Measurements from ENCODE around the gene XRCC5.
"Not testable (repeated sequence)": the region's sequence is repeated elsewhere in the genome, so short reads cannot be mapped to it uniquely, and the experiment has no call there.

Gene XRCC5

DNA sequence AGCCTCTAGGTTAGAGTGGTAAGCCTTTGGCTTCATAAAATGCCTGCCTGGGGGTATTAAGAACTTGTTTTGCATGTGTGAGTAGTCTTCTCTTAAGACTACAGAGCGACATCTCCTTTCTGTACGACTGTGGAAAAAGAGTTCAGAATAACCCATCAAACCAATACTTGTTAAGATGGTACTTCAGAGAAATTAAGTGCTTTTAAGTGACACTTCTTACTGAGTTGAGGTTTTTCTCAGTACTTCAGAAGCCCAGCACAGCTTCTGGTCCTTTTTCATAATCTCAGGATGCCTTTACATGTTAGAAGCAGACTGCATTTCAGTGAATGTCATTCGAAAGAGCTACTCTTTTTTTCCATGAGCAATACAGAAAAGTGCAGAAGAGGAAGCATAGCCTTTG is 10.8 kb downstream of the XRCC5 start:
- DNase-seq = peak; percentile 67

DNA sequence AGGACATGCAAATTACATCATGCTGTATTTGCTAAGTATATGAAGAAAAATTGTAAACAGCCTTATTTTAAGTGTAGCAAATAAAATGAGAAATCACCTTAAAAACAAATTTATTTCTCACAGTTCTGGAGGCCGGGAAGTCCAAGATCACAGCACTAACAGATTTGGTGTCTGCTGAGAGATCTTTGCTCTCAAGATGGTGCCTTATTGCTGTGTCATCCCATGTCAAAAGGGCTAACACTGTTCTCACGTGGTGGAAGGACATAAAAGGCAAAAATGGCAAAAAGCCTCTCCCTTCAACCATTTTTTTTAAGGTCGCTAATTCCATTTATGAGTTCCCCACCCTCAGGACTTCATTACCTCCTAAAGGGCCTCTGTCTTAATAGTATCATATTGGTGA is 12.1 kb downstream of the XRCC5 start:
- DNase-seq = no peak

DNA sequence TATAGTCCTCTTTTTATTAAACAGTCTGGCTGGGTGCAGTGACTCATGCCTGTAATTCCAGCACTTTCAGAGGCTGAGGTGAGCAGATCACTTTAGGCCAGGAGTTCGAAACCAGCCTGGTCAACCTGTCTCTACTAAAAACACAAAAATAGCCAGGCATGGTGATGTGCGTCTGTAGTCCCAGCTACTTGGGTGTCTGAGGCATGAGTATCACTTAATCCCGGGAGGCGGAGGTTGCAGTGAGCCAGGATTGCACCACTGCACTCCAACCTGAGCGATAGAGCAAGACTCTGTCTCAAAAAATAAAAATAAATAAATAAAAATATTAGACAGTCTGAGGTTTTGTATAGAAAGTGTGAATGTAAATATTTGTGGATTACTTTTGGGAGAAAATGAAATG is 17.8 kb downstream of the XRCC5 start:
- no peak for DNase-seq

DNA sequence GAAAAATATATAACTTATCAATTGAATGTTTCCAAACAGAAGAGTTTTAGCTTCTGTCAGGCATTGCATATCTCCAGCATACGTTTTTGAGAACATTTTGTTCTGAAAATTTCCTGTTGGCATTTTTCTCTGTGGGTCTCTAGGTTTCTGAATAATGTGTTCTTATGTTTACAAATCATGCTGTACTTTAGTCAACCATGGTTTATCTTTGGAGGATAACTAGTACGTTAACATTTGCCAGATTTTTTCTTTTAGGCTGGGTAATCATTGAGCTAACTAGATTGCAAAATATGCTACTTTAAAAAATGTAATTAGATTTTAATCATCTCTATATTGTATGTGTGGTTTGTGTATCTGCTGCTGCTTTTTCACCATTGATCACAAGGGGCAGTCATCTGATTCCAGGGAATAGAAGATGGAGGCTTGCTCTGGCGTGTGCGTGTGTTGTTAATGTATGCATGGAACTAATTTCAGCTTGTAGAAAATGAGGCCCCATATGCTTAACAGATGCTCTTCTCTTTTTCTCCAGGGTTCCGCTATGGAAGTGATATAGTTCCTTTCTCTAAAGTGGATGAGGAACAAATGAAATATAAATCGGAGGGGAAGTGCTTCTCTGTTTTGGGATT is 21.3 kb downstream of the XRCC5 start:
- DNase-seq = no peak

DNA sequence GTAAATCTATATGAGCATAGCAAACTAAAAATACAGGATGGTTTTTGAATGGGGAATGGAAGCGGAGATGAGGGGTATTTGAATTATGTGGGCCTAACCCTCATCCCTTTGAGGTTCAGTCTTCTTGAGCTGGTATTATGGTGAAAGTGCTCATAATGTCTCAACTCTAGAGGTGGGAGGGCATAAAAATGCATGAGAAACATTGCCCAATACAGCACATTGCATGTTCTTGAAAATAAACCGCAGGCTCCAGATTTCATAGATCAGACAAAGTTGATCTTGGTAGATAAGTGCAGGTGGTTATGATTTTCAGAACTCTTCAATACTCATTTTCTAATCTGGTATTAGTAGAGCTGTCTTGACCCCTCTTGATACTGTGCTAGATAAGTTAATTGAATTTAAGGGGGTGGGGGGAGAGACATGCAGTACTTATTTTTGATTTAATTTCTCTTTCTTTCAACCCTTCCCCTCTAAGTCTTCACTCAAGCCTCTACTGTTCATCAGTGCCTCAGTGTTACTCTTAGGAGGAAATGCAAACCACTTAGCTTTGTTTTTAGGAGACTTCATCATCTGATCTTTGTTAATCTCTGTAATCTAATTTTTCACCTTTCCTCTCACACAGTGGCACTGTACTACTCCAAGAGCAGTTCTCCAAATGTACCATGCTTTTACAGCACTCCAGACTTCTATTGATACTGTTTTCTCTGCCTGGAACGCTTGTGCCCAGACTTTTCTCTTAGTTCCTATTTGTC is 22.2 kb downstream of the XRCC5 start:
- DNase-seq = peak; percentile 42

DNA sequence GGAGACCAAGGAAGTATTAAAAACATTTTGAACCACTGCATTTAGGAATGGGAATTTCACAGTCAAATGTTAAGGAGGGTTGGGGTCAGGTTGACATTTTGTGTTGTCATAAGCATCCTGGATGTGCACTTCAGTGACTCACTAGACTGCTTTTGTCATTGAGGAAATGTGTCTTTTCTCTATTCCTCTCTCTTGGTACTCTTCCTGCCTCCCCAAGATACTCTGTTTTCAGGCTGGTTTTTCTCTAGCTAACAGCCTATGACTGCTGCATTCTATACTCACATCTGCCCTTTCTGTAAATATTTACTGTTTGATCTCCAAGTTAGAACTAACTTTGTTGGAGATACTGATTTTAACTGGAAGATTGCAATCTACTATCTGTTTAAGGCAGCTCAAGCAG is 23.4 kb downstream of the XRCC5 start:
- DNase-seq = no peak

DNA sequence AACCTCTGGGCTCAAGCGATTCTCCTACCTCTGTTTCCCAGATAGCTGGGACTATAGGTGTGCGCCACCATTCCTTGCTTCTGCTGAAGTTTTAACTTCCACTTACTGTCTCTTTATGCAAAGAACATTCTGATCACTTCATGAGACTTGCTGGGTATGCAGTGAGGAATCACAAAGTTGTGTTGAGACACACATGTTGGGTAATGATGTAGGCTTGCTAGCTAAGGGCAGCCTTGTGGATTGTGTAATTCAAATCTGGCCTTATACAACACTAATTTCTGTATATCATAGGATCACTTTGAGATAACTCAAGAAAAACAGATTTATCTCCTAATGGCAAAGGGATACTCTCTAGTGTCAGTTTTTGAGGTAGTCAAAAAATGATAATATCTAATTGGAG is 24.2 kb downstream of the XRCC5 start:
- DNase-seq = no peak

DNA sequence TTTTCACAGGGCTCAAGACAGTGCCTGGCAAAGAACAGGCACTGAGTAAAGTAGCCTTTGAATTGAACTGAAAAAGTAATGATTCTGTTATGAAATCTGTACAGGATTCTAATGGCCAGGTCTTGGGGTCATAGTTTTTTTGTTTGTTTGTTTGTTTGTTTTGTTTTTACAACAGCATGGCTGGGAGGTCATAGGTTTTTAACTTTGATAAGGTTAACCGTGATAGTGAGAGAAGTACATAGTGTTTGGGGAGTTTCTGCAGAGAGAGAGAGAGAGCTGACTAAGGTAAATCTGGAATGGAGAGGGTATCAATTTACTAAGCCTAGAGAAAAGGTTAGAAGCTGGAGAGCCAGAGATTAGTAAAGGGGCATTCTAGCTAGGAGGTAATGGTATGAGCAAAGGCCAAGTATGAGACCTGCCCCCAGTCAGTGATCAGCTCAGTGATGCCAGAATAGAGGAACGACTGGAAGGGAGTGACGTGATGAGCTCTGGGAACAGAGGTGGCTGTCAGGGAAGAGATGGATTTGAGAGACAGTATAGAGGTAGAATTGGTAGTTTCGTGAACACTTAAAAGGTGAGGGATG is 25.9 kb downstream of the XRCC5 start:
- DNase-seq = no peak

DNA sequence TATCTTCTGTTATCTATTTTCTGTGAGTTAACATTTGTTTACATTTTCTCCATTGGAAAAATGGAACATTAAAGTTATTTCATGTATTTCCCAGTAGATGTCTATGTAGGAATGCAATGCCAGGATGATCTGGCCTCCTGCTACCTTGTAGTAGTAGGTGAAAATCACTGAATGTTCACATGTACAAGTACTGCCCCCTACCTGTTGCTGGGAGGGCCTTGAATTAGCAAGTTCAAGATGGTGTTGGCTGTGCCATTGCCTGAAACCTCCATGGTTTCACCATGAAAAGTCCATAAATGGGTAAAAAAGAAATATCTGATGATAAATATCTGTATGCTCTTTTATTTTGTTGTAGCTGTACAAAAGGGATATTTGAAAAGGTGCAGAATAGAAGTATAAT is 30.7 kb downstream of the XRCC5 start:
- peak; percentile 34 for DNase-seq

DNA sequence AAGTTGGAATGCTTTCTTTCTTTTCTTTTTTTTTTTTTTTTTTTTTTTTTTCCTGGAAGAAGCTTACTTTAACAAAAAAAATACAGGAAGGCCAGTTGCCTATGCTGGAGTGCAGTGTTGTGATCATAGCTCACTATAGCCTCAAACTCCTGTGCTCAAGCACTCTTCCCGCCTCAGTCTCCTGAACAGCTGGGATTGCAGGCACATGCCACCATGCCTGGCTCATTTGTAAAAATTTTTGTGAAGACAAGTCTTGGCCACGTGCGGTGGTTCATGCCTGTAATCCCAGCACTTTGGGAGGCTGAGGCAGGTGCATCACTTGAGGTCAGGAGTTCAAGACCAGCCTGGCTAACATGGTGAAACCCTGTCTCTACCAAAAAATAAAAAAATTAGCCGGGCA is 32.4 kb downstream of the XRCC5 start:
- DNase-seq = not testable (repeated sequence)

DNA sequence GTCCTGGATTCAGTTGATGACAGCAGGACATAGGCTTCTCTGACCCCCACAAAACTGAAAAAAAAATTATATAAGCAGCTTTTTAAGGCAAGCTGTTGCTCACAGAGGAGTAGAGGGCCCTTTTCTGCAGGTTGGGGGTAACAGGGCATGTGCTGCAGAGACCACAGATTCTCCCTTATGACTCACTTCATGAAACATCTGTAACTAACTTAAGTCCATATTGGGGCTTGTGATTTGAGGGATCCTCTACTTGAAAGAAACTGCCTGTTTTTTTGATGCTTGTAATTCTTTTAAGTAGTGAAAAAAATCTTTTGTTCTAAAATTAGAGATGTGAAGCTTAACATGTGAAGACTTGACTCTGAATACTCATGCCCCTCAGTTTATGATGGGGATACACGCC is 33.4 kb downstream of the XRCC5 start:
- DNase-seq = peak; percentile 77

DNA sequence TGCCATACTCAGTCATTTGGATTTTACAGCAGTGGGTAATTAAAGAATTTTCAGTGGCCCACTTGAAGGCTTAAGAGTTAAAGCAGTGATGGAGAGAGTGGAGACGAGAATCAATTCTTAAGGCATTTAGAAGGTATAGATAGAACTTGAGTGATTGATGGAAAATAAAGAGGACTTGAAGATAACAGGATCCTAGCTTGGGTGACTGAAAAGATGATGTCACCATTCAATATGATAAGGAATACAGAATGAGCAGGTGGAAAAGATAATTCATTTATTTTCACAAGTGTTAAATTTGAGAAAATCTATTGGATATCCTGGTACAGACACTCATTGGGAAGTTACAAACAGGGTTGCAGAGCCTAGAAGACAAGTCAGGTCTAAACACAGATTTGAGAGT is 35.2 kb downstream of the XRCC5 start:
- no peak for DNase-seq

DNA sequence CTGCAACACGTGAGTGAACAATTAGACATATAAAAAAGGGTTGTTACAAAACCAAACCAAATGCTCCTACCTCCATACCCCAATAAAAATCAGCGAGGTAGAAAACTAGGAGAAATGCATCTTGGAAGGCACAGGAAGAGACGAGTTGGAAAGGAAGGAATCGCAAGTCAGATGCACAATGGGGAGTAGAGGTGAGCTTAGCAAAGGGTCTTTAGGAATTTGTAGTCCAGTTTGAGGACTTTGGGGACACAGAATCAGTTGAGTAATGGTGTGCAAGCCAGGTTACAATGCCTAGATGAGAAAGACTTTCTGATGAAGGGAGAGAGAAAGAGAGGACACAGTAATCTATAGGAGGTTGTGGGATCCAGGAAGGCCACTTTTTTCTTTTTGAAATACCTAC is 35.7 kb downstream of the XRCC5 start:
- DNase-seq = no peak

DNA sequence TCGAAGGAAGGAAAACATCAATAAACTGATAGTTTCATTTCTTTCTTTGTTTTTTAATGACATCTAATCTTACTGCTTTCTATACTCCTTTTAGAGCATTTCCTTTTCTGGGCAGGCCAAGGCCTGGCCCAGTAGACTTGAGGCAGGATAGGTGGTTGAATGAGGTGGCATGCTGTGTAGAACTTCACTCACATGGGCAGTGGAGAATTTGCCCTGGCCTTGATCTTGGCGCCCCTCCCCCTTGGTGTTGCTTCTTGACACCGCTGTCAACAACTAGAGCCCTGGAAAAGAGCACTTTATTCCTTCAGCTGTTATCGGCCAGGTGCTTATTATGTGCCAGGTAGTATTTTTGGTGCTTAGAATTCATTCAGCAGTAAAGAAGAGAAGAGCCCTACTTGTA is 37.4 kb downstream of the XRCC5 start:
- no peak for DNase-seq

DNA sequence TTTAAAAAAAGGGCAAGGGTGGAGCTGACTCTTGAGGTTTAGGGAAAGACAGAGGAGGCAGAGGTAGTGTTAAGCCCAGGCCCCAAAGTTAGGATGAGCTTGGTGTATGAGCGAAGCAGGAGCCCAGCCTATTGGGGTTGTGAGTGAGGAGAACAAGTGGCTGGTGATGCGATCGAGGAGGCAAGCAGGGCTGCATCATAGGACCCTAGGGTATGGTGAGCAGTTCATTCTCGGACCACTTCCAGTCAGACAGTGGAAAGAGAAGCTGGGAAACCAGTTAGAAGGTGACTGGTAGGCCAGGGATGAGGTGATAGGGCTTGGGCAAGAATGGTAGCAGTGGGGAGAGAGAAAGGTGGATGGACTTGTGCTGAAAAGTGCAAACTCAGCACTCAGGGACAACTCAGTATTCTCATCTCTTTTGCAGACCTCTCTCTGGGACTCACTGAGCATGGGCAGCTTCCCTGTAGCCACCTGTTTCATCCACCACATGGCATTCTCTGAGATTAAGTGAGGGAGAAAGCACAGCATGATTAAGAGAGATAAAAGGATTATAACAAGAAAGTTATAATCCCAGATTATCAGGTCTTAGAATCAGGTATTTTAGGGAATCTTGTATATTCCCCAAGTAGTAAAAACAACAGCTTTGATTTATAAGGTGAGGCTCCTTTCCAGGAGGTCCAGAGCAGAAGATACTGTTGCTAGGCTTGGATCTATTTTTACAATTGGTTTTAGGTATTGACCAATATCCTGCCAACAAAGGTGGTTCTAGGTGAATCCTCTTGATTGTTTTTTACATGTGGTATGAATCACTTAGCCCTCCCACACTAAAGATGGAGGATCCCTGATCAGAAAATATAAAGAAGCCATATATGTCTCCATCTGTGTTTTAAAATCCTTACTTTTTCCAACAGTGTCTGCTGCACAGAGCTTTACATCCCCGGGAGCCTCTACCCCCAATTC is 38.3 kb downstream of the XRCC5 start:
- DNase-seq = no peak

DNA sequence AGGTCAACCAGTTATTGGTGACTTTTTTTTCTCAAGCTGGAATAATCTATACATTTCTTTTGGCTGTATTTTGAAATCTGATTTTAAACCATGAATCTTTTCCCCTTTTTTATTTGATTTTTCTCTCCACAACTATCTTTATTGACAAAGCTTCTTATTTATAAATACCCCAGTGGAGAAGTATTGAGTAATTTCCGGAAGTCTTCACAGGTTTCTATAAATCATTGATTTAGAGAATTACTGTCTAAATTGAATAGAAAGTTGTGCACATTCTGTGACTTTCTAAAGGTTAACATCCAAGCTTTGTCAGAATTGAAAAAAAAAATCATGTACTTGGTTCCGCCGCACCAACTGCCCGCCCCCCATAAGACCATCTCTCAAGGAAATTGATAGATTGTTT is 39.8 kb downstream of the XRCC5 start:
- DNase-seq = no peak

DNA sequence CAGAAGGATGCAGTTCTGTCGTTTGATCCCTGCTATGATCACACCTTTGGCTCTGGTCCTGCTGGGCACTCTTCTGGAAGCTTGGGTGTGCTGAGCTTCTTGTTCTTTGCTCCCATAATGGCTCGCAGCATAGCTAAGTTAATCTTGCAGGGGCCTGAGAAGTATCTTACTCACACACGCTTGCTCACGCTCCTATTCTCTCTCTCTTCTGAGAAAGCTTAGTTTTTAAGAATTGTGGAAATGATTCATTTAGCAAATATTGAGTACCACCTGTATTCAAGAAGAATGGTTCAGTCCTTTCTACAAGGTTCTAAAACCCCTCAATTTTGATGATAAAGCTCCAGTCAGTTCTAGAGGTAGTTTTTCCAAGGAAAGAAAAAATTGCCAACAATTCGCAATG is 40.6 kb downstream of the XRCC5 start:
- no peak for DNase-seq

DNA sequence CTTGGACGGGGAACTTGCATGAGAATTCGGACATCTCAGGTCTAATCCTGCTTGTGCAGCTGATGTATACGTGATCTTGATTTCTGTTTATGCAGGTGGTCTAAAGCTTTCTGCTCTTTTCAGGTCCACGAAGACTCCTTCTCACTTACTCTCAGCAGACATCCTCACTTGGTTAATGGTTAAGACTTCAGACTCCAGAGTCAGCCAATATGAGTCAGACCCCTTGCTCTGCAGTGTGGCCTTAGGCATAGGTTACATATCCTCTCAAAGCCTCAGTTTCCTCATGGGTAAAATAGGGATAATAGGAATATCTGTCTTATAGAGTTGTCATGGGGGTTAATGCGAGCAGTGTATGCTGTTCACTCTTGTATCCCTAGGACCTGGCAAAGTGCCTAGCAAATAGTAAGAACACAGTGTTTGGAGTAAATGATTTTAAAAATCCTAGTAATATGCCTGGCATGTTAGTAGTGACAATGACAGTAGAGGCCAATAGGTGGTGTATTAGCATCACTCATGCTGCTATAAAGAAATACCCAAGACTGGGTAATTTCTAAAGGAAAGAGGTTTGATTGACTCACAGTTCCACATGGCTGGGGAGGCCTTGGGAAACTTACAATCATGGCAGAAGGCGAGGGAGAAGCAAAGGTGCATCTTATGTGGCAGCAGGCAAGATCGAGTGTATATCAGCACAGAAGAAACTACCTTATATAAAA is 42.3 kb downstream of the XRCC5 start:
- DNase-seq = no peak

DNA sequence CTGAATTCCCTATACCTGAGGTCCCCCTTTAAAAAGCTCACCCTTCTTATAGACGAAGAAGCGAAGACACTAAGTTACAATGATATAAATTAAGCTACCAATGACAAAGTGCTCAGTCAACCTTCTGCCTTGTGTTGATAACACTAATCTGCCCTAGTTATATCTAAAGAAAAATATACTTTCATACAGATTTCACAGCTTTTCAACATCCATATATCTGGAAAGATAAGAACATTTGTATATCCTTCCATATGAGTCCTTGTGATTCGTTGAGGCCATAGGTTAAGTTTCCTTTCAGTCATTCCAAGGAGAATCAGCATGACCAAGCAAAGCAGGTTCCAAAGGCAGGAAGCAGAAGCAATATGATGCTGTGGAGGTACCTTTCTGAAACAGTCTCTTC is 46.8 kb downstream of the XRCC5 start:
- no peak for DNase-seq

DNA sequence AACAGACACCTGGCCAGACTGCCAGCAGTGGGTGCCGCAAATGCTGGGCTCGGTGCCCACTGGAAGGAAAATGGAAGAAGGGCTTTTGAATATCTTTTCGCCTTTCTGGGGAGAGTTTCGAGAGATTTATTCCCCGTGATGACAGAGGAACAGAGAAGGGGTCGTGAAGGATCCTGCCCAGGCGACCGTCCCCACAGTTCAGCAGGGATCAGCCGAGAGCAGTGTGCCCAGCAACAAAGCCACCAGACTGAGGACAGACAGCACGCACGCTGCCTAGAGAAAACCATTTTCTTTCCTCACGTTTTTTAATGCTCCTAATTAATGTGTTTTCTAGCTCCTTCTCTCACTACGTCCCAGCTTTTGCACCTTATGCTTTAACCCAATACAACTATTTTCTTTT is 47.7 kb downstream of the XRCC5 start:
- no peak for DNase-seq

DNA sequence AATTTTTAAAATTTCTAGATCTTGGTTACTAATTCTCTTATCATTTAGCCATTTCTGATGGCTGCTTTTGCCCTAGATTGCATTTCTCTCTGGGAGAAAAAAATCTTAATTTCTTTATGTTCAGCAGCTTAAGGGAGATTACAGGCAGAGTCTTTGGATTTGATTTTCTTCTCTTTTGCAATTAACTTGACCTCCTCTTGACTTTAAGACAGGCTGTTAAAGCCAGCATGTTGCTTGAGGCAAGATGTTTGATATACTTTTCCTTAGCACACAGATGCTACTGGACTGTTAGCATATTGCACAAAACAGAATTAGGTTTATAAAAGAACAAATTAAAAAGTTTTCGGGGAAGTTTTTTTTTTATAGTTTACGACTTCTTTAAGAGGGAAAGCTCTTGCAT is 50.0 kb downstream of the XRCC5 start:
- DNase-seq = no peak

DNA sequence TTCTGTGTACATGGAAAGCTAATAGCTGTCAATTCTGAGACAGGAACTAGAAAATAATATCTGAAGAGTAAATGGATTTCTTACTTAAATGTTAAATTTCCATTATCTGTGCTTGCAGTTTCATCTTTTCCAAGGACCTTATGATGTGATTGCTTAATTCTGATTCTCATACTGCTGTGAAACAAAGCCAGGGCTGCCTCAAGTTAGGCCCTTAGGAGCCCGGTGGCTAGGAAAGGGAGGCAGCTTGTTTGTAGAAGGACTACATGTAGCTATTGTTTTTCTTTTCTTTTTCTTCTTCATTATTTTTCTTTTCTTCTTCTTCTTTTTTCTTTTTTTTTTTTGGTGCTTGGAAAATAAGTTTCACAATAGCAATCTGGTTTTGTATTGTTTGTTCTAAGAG is 50.5 kb downstream of the XRCC5 start:
- DNase-seq = no peak

DNA sequence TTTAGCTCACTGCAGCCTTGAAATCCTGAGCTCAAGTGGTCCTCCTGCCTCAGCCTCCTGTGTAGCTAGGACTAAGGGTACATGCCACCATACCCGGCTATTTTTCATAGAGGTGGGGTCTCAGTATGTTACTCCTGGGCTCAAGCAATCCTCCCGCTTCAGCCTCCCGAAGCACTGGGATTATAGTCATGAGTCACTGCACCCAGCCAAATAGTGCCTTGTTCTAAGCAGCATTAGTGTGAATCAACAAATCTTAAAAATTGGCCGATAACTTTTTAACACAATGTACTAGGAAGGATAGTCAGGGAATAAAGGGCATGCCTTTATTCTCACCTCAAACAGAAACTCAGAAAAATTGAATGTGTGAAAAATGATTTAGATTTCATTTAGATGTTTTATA is 51.6 kb downstream of the XRCC5 start:
- DNase-seq = no peak

All from activated CD4-positive, alpha-beta T cell treated with anti-CD3 and anti-CD28 coated beads, Interleukin-2, amount 50 U/mL, for 16 hours (primary cell).